Stimulated activated CD4-positive, alpha-beta T cell treated with anti-CD3 and anti-CD28 coated beads, Interleukin-12 subunit alpha, Interleukin-12 subunit beta, amount 100 ng/mL, for 48 hours (primary cell): ENCODE results near the gene LGALS8.
A peak's percentile ranks its signal among the peaks of the same experiment; 100 is the strongest.

Experiments
- DNase-seq, 3 donors: peaks; one replicate each; pipeline ENCODE4 v3.0.0-alpha.2; 2020; ENCODE audit warnings: low read depth in 2 of 3, low spot score in 1 of 3

Gene LGALS8

GRCh38 chr1:236508593-236509027 lies 15.2 kb upstream of the LGALS8 start:
- no peak for DNase-seq

GRCh38 chr1:236509203-236509602 lies 14.6 kb upstream of the LGALS8 start:
- DNase-seq = no peak

GRCh38 chr1:236509647-236510401 lies 14.0 kb upstream of the LGALS8 start:
- no peak for DNase-seq

- DNase-seq = no peak
These were observed 11.9 kb upstream of the LGALS8 start for GRCh38 chr1:236511735-236512418.

- DNase-seq = no peak
These were observed 8.9 kb upstream of the LGALS8 start for GRCh38 chr1:236514703-236515442.

GRCh38 chr1:236515443-236515958 lies 8.3 kb upstream of the LGALS8 start:
- DNase-seq = no peak

GRCh38 chr1:236516929-236517704 lies 6.7 kb upstream of the LGALS8 start:
- DNase-seq = no peak

- DNase-seq = no peak
These were observed 5.5 kb upstream of the LGALS8 start for GRCh38 chr1:236518322-236518721.

GRCh38 chr1:236520445-236521005 lies 3.3 kb upstream of the LGALS8 start:
- no peak for DNase-seq

- no peak for DNase-seq
These were observed 662 bp upstream of the LGALS8 start for GRCh38 chr1:236522937-236523703.

- DNase-seq = peak; percentile 28 to 54 (median 34)
These were observed 536 bp downstream of the LGALS8 start for GRCh38 chr1:236524142-236524894.

- no peak for DNase-seq
These were observed 1.1 kb downstream of the LGALS8 start for GRCh38 chr1:236524895-236525184.

GRCh38 chr1:236526079-236526478 lies 2.3 kb downstream of the LGALS8 start:
- DNase-seq = no peak

GRCh38 chr1:236530286-236530685 lies 6.5 kb downstream of the LGALS8 start:
- no peak for DNase-seq

GRCh38 chr1:236530959-236531358 lies 7.2 kb downstream of the LGALS8 start:
- DNase-seq = no peak

GRCh38 chr1:236532850-236533249 lies 9.1 kb downstream of the LGALS8 start:
- no peak for DNase-seq

GRCh38 chr1:236534151-236534651 lies 10.4 kb downstream of the LGALS8 start:
- DNase-seq = peak; percentile 25 to 42 (median 37)

- no peak for DNase-seq
These were observed 11.4 kb downstream of the LGALS8 start for GRCh38 chr1:236535190-236535589.

GRCh38 chr1:236535662-236536161 lies 11.9 kb downstream of the LGALS8 start:
- no peak for DNase-seq
